GM18520 (cell line): ENCODE data around the gene TACC2.
"Not testable (repeated sequence)": the region's sequence is repeated elsewhere in the genome, so short reads cannot be mapped to it uniquely, and the experiment has no call there.

Experiments
- ATAC-seq: cut with Tn5 transposase; IDR thresholded peaks from one replicate; pipeline ENCODE4 v1.9.1; 2021; ENCODE audit not compliant: unreplicated experiment

The TACC2 gene

GRCh38 chr10:122089311-122090017, 100.5 kb downstream of the TACC2 start:
- ATAC-seq, result no peak

DNA sequence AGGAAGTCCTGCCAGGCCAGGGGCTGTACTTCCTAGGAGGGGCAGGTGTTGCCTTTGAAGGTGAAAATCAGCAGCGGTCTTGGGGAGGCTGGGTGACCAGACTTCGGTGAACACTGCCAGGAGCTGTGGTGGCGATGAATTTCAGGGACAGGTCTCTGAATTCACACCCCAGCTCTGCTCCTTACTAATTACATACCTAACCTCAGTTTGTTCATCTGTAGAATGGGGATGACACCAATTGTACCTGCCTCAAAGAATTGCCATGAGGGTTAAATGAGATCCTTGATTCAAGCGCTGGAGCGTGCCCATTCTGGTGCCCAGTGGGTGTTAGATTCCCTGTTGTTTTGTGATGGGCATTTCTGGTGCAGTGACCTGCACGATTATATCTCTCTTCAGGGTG, 102.8 kb downstream of the TACC2 start:
- ATAC-seq, result no peak

GRCh38 chr10:122093076-122093475, 104.1 kb downstream of the TACC2 start:
- ATAC-seq, result no peak

- not testable (repeated sequence) for ATAC-seq
These were observed 107.2 kb downstream of the TACC2 start for GRCh38 chr10:122096181-122096580.

- no peak for ATAC-seq
These were observed 107.7 kb downstream of the TACC2 start for GRCh38 chr10:122096705-122097104.

- no peak for ATAC-seq
These were observed 109.0 kb downstream of the TACC2 start for GRCh38 chr10:122097935-122098334.

DNA sequence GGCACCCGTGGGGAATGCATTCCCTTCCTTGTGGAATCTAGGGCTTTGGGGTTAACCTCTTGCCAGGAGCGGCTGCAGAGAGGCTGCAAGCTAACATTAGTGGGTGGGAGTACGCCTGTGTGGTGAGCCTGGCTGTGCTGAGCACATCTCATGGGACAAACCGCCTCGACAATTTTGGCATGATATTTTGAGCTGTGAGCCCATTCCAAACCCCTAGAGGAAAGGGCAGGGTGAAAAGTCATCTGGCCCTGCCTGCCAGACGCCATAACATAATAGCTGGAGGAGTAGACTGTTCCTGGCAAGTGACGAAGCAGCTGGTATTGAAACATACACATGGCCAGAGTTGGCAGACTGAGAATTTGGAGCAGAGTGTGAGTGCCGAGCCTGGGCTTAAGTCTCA, 110.0 kb downstream of the TACC2 start:
- ATAC-seq, result no peak

DNA sequence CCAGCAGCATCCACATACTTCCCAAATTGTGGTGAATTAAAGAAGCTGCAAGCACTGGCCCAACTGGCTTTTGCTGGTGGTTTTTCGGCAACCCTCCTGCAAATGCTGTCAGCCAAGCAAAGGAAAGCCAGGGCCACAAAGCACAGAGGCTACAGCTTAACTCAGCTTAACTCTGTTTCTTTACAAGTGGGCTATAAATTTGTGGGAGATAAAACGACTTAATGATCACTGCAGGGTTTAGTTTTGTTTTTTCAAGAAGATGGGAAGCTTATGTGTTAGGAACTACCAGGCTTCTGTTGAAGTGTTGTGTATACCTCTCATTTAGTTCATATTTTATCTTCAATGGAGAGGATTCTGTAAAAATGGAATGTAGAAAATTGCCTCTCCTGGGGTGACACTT, 110.6 kb downstream of the TACC2 start:
- ATAC-seq, result no peak

DNA sequence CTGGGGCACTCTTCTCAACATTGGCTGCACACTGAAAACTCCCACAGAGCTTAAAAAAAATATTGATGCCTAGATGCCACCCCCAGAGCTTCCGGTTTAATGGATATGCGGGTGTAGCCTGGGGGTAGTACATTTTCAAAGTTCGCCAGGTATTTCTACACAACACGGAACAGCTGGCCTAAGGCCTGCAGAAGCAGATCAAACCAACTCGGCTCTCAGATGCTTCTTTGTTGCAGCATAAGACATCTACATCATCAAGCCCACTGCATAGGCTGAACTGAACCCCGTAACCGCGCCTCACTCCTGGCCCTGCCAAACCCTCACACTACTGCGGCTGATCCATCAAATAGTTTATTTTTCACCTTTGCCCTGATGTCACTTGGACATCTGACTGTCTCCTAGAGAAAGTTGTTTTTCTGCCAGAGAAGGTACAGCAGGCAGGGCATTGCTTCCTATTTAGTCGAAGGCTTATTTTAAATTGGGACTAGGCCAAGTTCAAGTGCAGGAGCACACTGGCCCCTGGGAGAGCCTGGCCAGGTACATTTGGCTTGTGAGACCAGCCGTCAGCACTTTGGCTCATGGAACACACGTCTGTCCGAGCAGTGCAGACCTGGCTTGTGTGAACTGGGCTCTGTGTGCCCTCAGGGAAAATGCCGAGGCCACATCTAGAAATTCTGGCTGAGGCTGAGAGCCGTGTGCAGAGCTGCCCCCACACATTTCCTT, 113.3 kb downstream of the TACC2 start:
- no peak for ATAC-seq

GRCh38 chr10:122102869-122103525, 114.0 kb downstream of the TACC2 start:
- ATAC-seq, result no peak

GRCh38 chr10:122103592-122103991, 114.6 kb downstream of the TACC2 start:
- no peak for ATAC-seq

GRCh38 chr10:122108786-122109185, 119.8 kb downstream of the TACC2 start:
- not testable (repeated sequence) for ATAC-seq

GRCh38 chr10:122112021-122112616, 123.2 kb downstream of the TACC2 start:
- ATAC-seq, result no peak

GRCh38 chr10:122112625-122113160, 123.7 kb downstream of the TACC2 start:
- no peak for ATAC-seq

DNA sequence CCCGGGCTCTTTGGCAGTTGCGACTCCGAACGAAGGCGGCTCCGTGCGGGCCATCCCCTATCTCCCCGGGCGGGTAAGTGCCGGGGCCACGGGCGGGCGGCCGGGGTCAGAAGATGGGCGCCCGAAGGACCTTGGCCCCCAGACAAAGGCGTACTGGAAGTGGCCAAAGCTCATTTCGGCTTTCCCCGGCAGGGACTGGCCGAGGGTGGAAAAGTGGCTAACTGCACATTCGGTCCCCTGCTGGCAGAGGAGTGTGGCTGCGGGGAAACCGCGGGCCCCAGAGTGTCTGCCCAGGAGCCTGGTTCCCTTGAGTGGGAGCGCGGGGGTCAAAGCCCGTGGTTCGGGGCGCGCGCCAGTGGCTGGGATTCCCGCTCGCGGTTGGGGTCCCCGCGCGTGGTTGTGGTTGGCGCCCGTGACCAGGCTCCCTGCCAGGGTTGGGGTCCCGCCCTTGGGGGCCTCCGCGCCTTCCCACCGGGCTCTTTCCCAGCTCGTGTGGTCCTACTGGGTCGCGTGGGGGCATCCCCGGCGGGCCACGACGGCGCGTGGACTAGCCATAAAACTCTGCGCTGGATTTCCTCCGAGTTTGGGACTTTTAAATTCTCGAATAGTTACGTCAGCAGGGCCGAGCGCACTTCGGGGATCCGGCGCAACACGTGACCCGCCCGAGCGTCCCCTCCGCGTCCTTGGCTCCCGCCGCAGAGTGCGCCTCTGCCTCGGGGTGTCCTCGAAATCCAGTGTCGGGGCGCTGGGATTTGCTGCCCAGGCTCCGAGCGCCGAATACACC, 124.4 kb downstream of the TACC2 start:
- no peak for ATAC-seq

- no peak for ATAC-seq
These were observed 125.2 kb downstream of the TACC2 start for GRCh38 chr10:122113945-122114747.

- no peak for ATAC-seq
These were observed 126.9 kb downstream of the TACC2 start for GRCh38 chr10:122115874-122116273.

GRCh38 chr10:122116331-122116730, 127.4 kb downstream of the TACC2 start:
- ATAC-seq, result no peak

DNA sequence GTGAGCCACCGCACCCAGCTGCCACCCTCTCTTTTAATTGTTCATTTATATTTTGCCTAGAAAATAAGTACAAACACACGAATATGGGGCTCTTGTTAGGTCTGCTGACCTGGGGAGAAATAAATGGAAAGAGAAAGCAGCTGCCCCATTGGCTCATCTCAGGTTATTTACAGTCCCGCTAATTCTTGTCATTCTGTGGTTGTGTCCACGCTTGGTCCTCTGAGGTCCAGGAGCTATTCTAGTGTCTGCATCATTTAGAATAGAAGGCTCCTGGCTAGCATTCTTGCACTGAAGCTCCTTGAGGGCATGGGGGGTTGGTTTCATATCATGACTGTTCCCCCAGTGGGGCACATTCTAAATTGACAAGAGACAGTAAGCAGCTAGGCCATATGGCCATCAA, 128.5 kb downstream of the TACC2 start:
- ATAC-seq, result no peak
